NCI-H2227 treated with DMSO at 0.1 percent for 48 hours (cell line): ENCODE data around the gene TMEM108.
A peak's percentile ranks its signal among the peaks of the same experiment; 100 is the strongest.
"Not testable (repeated sequence)": the region's sequence is repeated elsewhere in the genome, so short reads cannot be mapped to it uniquely, and the experiment has no call there.

Experiments used
- DNase-seq: peaks from one replicate; lab custom pipeline; 2025; lab: John Stamatoyannopoulos, UW

The TMEM108 gene

GRCh38 chr3:133038089-133038730 lies at the start of gene TMEM108:
TMEM108 (plus strand) TSS chr3:133038391.
- peak; percentile 84 for DNase-seq

DNA sequence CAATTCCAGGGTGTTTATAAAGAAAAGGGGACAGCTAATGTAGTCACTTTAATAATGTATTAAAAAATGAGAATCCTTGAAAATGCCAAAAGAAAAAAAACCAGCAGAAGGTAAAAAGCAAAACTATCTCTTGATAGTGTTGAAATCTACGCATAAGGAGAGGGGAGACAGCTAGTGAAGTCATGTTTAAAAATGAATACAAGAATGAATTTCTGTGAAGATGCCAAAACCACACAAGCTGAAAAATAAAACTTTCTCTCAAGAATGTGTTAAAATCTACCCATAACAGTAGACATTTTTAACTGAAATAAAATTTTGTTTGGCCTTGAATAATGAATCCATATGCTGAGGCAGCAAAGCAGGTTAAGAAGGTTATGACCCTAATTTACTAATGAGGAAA lies 42.2 kb upstream of the TMEM108 start:
- DNase-seq = no peak

GRCh38 chr3:132997404-132998185 lies 40.6 kb upstream of the TMEM108 start:
- no peak for DNase-seq

- not testable (repeated sequence) for DNase-seq
Measured at GRCh38 chr3:133005032-133005431, 33.2 kb upstream of the TMEM108 start.

DNA sequence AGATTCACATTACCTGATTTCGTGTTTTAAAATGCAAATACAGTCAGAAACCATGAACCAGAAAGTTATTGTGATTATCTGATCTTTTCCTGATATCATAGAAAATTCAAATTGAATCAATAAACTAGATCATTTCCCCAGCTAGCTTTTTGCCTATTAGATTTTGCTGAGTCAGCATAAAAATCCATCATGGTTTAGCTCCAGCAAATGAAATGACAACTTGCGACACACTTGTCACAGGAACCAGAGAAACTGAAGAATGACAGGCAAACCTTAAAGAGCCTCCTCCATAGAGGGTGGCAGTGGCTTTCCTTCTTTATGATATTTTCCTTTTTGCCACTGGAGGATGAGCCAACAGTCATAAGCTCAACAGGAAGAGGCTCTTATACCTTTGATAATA lies 30.6 kb upstream of the TMEM108 start:
- no peak for DNase-seq

- no peak for DNase-seq
Measured at GRCh38 chr3:133014325-133014724, 23.9 kb upstream of the TMEM108 start.

DNA sequence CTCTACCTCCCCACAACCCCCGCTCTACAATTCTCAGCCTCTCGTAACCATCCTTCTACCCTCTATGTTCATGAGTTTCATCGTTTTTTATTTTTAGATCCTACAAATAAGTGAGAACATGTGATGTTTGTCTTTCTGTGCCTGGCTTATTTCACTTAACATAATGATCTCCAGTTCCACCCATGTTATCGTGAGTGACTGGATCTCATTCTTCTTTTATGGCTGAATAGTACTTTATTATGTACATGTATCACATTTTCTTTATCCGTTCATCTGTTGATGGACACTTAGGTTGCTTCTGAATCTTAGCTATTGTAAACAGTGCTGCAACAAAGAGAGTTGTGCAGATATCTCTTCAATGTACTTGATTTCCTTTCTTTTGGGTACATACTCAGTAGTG lies 22.6 kb upstream of the TMEM108 start:
- DNase-seq = not testable (repeated sequence)

DNA sequence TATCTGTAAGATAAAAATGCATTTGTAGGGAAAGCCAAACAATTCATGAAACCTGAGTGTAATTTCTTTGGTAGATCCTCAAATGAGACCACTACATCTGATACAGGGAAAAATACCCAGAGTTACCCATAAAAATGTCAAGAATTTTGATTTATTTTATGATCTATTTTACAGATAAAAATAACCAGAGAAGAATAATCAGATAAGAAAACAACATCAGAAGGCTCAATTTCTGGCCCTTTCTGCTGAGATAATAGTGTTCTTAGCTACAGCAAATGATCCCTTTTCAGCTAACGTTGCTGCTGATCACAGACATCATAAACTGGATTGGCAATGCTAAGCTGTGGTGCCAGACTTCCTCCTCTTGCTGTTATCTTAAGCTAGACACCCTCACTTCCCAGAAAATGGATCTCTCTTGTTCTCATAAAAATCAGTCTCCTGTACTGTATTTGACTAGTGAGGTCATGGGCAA lies 21.3 kb upstream of the TMEM108 start:
- no peak for DNase-seq

DNA sequence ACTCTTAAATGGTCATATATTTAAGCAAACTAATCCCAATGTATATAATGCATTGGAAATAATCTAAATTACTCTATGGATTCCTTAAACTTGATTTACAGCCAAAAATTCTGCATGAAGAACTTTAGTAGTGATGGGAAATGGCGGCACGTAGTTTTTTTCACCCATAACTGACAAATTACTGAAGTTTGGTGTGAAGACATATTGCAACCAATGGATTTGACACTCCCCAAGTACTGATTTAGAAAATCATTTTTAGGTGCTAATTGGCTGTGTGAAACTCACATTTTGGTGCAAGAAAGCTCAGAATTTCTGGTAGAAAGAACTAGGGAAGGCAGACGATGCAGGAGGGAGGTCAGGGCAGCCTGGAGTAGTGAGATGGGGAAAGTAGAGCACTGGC lies 19.3 kb upstream of the TMEM108 start:
- no peak for DNase-seq

- no peak for DNase-seq
Measured at GRCh38 chr3:133021206-133021605, 17.0 kb upstream of the TMEM108 start.

DNA sequence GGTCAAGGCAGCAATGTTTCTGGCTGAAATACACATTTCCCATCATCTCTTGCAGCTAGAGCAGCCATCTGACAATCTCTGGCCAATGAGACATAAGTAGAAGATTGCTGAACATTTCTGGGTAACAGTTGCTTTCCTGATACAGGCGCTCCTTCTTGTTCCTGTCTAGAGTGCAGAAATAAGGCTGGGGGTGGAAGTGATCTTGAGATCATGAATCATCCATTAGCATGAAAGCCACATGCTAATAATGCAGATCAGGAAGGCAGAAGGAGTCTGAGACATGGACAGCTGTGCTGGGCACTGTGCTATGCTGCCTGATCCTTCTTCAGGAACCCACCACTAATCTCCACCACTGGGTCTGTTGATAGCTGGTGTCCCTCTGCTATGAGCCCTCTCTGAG lies 14.8 kb upstream of the TMEM108 start:
- DNase-seq = no peak

- DNase-seq = no peak
Measured at GRCh38 chr3:133025546-133025945, 12.6 kb upstream of the TMEM108 start.

DNA sequence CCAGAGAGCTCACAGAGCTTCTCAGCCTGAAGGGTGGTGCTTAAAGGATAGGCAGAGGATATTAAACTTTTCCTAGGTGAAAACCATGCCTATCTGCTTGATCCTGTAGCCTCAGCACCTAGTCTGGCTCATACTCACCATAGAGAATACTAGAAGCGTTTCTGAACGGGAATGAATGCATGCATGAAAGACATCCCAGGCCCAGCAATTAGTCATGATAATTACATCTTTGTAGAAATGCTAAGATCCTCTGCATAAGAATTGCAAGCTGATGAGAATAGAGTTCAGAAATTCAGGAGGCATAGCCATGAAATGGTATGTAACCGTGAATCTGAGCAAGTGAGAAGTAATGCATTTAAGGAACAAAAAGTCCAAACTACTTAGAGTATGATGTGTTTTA lies 5.9 kb upstream of the TMEM108 start:
- DNase-seq = no peak

DNA sequence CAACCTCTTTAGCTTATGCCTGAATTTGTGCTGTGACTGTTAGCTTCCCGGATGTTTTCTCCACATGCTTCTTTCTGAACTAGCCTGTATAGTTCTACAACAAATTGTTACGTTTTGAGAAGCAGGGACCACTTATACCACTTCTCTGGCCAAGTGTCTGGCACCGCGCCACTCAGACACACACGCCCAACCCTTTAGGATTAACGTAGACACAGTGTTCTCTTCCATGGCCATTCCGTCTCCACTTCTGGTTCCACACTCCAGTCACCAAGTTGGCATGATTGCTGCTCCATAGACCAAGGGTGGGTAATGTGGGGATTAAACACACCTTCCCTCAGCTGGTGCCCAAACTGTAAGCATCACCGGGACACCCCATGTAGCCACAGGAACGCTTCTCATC lies 755 bp upstream of the TMEM108 start:
- DNase-seq = peak; percentile 3

GRCh38 chr3:133038731-133039375 lies 662 bp downstream of the TMEM108 start:
- peak; percentile 16 for DNase-seq

DNA sequence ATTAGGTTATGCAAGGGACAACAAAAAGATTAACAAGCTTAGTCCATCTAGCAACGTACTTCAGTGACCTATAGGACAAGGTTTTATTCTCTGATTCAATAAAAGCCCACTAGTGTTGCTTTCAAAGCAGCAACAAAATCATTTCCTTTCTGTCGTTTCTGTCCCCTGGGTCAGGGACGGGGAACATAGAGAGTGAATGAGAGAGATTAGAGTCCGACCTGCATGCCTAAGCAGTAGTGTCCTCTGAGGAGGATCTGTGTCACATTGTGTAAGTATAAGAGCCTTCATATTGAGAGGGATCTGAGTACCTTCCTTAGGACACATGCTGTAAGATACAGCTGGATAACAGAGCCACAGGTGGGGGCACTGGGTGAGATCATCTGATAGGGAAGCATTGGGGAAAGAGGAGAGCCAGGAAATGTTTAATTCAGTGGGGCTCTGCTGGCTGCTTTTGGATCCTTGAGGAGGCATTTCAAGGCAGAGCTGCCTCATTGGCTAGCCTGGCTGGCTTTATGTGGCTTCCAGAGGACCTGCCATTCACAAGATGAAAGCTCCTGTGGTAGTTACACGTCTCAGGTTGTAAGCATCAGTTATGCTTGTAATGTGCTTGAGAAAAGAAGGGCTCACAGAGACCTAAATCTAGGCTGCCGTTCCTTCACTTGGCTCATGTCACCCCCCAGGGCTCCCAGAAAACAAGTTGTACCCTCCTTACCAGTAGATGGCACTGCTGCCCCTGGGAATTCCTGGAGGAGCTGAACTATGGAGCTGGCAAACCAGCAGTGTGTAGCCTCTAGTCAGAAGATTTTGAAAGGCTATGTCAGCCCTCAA lies 2.7 kb downstream of the TMEM108 start:
- peak; percentile 72 for DNase-seq

DNA sequence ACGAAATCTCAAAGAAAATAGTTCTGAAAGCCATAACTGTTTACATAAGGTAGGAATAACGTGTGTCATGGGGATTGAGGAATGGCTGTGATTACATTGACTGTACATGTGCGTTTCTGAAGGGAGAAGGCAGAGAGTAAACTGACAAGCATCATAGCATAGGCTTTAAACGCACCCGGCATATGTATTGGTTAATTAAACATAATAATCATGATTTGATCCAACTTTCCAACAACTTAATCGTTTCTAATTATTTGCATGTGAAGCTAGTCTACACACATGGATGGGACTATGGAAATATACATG lies 3.3 kb downstream of the TMEM108 start:
- DNase-seq = no peak

GRCh38 chr3:133042778-133043177 lies 4.6 kb downstream of the TMEM108 start:
- DNase-seq = peak; percentile 3

DNA sequence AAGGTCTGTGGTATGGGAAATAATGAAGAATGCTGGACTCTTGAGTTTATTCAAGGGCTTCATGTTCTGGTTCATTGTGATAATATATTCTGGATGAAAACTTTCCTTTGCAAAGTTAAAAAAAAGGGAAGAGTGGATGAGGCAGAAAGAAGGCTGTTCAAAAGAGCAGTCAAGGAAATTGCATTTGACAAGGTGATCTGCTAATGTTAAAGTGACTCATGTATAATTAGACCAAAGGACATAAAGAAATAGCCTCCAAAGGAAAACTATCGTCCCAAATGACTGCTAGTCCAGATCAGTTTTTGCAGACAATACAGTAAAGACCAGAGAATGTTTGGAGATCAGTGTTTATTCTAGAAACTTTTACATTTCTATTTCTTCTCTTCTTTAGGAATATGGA lies 9.8 kb downstream of the TMEM108 start:
- DNase-seq = no peak

- DNase-seq = no peak
Measured at GRCh38 chr3:133049491-133049890, 11.3 kb downstream of the TMEM108 start.

DNA sequence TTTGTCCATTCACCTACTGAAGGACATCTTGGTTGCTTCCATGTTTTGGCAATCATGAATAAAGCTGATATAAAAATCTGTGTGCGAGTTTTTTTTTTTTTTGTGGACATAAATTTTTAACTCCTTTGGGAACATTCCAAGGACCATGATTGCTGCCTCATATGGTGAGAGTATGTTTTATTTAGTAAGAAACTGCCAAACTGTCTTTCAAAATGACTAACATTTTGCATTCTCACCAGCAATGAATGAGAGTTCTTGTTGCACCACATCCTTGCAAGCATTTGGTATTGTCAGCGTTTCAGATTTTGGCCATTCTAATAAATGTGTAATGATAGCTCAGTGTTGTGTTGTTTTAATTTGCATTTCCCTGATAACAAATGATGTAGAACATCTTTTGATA lies 12.7 kb downstream of the TMEM108 start:
- no peak for DNase-seq

GRCh38 chr3:133053532-133053931 lies 15.3 kb downstream of the TMEM108 start:
- DNase-seq = no peak
